SK-N-SH treated with all-trans-retinoic acid at 6 μM for 48 hours (cell line): ENCODE results near the gene NFIB.

Experiments used
- ATAC-seq: fragments of 200-7000 bp; cut with Tn5 transposase; 3 replicates; pipeline ENCODE4 v1.9.1; 2020; ENCODE audit warnings: mild to moderate bottlenecking, moderate library complexity
- ARNTL ChIP-seq: fragments of 450-650 bp; formaldehyde crosslinking; IDR thresholded peaks from 2 replicates; pipeline ENCODE4 v1.5.0; 2020; ENCODE audit warnings: low read depth, mild to moderate bottlenecking, moderate library complexity, borderline replicate concordance
- BACH2 ChIP-seq: fragments of 250-450 bp; sonication (Bioruptor Pico); IDR thresholded peaks from 2 replicates; pipeline ENCODE4 v1.9.0; 2021; ENCODE audit warnings: mild to moderate bottlenecking, borderline replicate concordance
- CSDC2 ChIP-seq: fragments of 250-450 bp; sonication (Bioruptor Pico); IDR thresholded peaks from 2 replicates; pipeline ENCODE4 v1.5.0; 2020; ENCODE audit warnings: mild to moderate bottlenecking, moderate library complexity
- ESRRG ChIP-seq: fragments of 250-450 bp; sonication (Bioruptor Pico); IDR thresholded peaks from 2 replicates; pipeline ENCODE4 v1.6.1; 2021; ENCODE audit warnings: mild to moderate bottlenecking
- GLIS3 ChIP-seq: fragments of 250-450 bp; sonication (Bioruptor Pico); IDR thresholded peaks from 2 replicates; pipeline ENCODE4 v1.5.0; 2020; ENCODE audit warnings: mild to moderate bottlenecking, moderate library complexity
- ISL1 ChIP-seq: fragments of 250-450 bp; sonication (Bioruptor Pico); IDR thresholded peaks from 2 replicates; pipeline ENCODE4 v2.1.2; 2022; ENCODE audit warnings: mild to moderate bottlenecking, moderate library complexity
- OSR1 ChIP-seq: fragments of 250-450 bp; sonication (Bioruptor Pico); IDR thresholded peaks from 2 replicates; pipeline ENCODE4 v1.8.0; 2022; ENCODE audit warnings: moderate library complexity, mild to moderate bottlenecking, inconsistent platforms
- PPARA ChIP-seq: fragments of 250-450 bp; sonication (Bioruptor Pico); IDR thresholded peaks from 2 replicates; pipeline ENCODE4 v1.5.0; 2020; ENCODE audit warnings: mild to moderate bottlenecking, borderline replicate concordance
- RARB ChIP-seq: fragments of 250-450 bp; sonication (Bioruptor Pico); IDR thresholded peaks from 2 replicates; pipeline ENCODE4 v1.8.0; 2021; ENCODE audit warnings: mild to moderate bottlenecking, moderate library complexity
- SNAI2 ChIP-seq: fragments of 250-450 bp; sonication (Bioruptor Pico); IDR thresholded peaks from 2 replicates; pipeline ENCODE4 v1.5.0; 2020; ENCODE audit warnings: mild to moderate bottlenecking, moderate library complexity
- TCF4 ChIP-seq: fragments of 250-450 bp; sonication (Bioruptor Pico); IDR thresholded peaks from 2 replicates; pipeline ENCODE4 v1.8.0; 2021; ENCODE audit warnings: mild to moderate bottlenecking, moderate library complexity, borderline replicate concordance
- TOX ChIP-seq: fragments of 250-450 bp; sonication (Bioruptor Pico); IDR thresholded peaks from 2 replicates; pipeline ENCODE4 v1.8.0; 2021; ENCODE audit warnings: mild to moderate bottlenecking, moderate library complexity, borderline replicate concordance
- ZC3H10 ChIP-seq: fragments of 250-450 bp; sonication (Bioruptor Pico); IDR thresholded peaks from 2 replicates; pipeline ENCODE4 v1.5.1; 2021; ENCODE audit warnings: mild to moderate bottlenecking, moderate library complexity
- ZFP3 ChIP-seq: fragments of 250-450 bp; sonication (Bioruptor Pico); IDR thresholded peaks from 2 replicates; pipeline ENCODE4 v1.5.0; 2020; ENCODE audit warnings: mild to moderate bottlenecking, moderate library complexity
- ZFP30 ChIP-seq: fragments of 450-650 bp; formaldehyde crosslinking; IDR thresholded peaks from 2 replicates; pipeline ENCODE4 v1.5.0; 2022; ENCODE audit warnings: mild to moderate bottlenecking, moderate library complexity
- ZNF70 ChIP-seq: fragments of 450-650 bp; formaldehyde crosslinking; IDR thresholded peaks from 2 replicates; pipeline ENCODE4 v1.5.0; 2020; ENCODE audit warnings: mild to moderate bottlenecking, moderate library complexity
- ZNF8 ChIP-seq: fragments of 450-650 bp; formaldehyde crosslinking; IDR thresholded peaks from 2 replicates; pipeline ENCODE4 v1.5.0; 2020; ENCODE audit warnings: mild to moderate bottlenecking, moderate library complexity
- TF ChIP-seq, protein P1 (sequence below): fragments of 250-450 bp; sonication (Bioruptor Pico); IDR thresholded peaks from 2 replicates; pipeline ENCODE4 v1.8.0; 2021; ENCODE audit warnings: low read depth, mild to moderate bottlenecking, moderate library complexity, borderline replicate concordance
- TF ChIP-seq, protein P2 (sequence below): fragments of 250-450 bp; sonication (Bioruptor Pico); IDR thresholded peaks from 2 replicates; pipeline ENCODE4 v1.5.1; 2020; ENCODE audit warnings: low read depth, mild to moderate bottlenecking, moderate library complexity
- TF ChIP-seq, protein P3 (sequence below): fragments of 250-450 bp; sonication (Bioruptor Pico); IDR thresholded peaks from 2 replicates; pipeline ENCODE4 v1.5.1; 2021; ENCODE audit warnings: mild to moderate bottlenecking, moderate library complexity
- TF ChIP-seq, protein P4 (sequence below): fragments of 250-450 bp; sonication (Bioruptor Pico); IDR thresholded peaks from 2 replicates; pipeline ENCODE4 v1.8.0; 2020; ENCODE audit warnings: mild to moderate bottlenecking, moderate library complexity, borderline replicate concordance

The NFIB gene

DNA sequence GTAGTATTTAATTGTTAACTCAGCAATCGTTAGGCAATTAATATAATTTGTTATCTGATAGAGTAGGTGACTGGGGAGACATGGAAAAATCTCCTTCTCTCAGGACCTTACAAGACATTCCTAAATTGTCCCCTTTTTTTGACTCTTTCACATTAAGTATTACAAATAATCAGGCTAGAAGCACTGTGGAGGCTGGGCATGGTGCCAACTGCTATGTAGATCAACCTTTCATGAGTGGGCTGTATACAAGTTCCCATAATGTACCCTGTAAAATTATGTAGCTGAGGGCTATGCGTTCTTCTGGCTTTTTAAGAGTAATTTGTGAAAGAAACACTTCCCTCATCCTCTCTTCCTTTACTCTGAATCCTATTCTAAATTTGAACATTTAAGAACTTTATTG is 140.2 kb downstream of the NFIB start:
- no peak for TF ChIP-seq GLIS3 (CRISPR knock-in tag)
- TF ChIP-seq, protein P1, sequence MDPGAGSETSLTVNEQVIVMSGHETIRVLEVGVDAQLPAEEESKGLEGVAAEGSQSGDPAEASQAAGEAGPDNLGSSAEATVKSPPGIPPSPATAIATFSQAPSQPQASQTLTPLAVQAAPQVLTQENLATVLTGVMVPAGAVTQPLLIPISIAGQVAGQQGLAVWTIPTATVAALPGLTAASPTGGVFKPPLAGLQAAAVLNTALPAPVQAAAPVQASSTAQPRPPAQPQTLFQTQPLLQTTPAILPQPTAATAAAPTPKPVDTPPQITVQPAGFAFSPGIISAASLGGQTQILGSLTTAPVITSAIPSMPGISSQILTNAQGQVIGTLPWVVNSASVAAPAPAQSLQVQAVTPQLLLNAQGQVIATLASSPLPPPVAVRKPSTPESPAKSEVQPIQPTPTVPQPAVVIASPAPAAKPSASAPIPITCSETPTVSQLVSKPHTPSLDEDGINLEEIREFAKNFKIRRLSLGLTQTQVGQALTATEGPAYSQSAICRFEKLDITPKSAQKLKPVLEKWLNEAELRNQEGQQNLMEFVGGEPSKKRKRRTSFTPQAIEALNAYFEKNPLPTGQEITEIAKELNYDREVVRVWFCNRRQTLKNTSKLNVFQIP = no peak
- no peak for TF ChIP-seq ZFP3 (CRISPR knock-in tag)
- TF ChIP-seq TOX (CRISPR knock-in tag) = no peak
- TF ChIP-seq CSDC2 (CRISPR knock-in tag) = no peak
- TF ChIP-seq OSR1 (CRISPR knock-in tag) = no peak
- TF ChIP-seq ZC3H10 = no peak
- TF ChIP-seq ESRRG = no peak
- TF ChIP-seq, protein P2, sequence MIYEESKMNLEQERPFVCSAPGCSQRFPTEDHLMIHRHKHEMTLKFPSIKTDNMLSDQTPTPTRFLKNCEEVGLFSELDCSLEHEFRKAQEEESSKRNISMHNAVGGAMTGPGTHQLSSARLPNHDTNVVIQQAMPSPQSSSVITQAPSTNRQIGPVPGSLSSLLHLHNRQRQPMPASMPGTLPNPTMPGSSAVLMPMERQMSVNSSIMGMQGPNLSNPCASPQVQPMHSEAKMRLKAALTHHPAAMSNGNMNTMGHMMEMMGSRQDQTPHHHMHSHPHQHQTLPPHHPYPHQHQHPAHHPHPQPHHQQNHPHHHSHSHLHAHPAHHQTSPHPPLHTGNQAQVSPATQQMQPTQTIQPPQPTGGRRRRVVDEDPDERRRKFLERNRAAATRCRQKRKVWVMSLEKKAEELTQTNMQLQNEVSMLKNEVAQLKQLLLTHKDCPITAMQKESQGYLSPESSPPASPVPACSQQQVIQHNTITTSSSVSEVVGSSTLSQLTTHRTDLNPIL (CRISPR knock-in tag) = no peak
- no peak for TF ChIP-seq ZNF70 (CRISPR knock-in tag)
- TF ChIP-seq, protein P3, sequence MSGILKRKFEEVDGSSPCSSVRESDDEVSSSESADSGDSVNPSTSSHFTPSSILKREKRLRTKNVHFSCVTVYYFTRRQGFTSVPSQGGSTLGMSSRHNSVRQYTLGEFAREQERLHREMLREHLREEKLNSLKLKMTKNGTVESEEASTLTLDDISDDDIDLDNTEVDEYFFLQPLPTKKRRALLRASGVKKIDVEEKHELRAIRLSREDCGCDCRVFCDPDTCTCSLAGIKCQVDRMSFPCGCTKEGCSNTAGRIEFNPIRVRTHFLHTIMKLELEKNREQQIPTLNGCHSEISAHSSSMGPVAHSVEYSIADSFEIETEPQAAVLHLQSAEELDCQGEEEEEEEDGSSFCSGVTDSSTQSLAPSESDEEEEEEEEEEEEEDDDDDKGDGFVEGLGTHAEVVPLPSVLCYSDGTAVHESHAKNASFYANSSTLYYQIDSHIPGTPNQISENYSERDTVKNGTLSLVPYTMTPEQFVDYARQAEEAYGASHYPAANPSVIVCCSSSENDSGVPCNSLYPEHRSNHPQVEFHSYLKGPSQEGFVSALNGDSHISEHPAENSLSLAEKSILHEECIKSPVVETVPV (CRISPR knock-in tag) = no peak
- no peak for TF ChIP-seq BACH2 (CRISPR knock-in tag)
- no peak for TF ChIP-seq TCF4 (CRISPR knock-in tag)
- no peak for TF ChIP-seq SNAI2 (CRISPR knock-in tag)
- TF ChIP-seq, protein P4, sequence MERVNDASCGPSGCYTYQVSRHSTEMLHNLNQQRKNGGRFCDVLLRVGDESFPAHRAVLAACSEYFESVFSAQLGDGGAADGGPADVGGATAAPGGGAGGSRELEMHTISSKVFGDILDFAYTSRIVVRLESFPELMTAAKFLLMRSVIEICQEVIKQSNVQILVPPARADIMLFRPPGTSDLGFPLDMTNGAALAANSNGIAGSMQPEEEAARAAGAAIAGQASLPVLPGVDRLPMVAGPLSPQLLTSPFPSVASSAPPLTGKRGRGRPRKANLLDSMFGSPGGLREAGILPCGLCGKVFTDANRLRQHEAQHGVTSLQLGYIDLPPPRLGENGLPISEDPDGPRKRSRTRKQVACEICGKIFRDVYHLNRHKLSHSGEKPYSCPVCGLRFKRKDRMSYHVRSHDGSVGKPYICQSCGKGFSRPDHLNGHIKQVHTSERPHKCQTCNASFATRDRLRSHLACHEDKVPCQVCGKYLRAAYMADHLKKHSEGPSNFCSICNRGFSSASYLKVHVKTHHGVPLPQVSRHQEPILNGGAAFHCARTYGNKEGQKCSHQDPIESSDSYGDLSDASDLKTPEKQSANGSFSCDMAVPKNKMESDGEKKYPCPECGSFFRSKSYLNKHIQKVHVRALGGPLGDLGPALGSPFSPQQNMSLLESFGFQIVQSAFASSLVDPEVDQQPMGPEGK (CRISPR knock-in tag) = no peak
- no peak for TF ChIP-seq ZNF8 (CRISPR knock-in tag)
- no peak for TF ChIP-seq ARNTL (CRISPR knock-in tag)
- no peak for TF ChIP-seq ZFP30 (CRISPR knock-in tag)
- no peak for TF ChIP-seq ISL1 (CRISPR knock-in tag)
- TF ChIP-seq RARB (CRISPR knock-in tag) = no peak
- no peak for ATAC-seq

DNA sequence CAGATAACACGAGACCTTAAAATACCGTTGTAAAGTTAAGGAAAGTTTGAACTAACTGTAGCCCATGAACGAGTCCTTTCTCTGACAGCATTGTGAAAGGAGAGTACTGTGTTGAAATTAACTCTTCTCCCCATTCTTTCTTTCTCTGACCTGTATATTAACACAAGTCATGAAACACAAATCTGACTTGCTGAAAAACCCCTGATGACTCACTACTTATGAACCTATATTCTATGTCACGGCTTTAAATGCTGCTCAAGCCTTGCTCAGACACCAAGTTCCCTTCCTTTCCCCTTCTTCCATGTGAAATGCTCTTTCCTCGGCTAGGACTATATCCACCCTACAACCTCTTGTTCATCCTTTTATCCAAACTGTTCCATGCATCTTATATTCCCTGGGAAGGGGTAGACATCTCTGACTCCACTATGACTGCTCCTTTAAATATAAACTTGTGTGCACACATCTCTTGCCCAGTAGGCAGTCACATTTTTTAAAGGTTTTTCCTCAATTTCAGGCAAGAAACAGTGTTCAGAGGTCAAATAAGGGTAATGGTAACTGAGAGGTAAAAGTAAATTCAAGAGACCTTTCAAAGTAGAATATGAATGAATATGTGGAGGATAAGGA is 142.9 kb downstream of the NFIB start:
- TF ChIP-seq ZFP30 (CRISPR knock-in tag) (no peak), BACH2 (CRISPR knock-in tag) (no peak), CSDC2 (CRISPR knock-in tag) (no peak), OSR1 (CRISPR knock-in tag) (no peak)
- TF ChIP-seq, protein P4 (CRISPR knock-in tag) = no peak
- peak; percentile 88 for ATAC-seq

DNA sequence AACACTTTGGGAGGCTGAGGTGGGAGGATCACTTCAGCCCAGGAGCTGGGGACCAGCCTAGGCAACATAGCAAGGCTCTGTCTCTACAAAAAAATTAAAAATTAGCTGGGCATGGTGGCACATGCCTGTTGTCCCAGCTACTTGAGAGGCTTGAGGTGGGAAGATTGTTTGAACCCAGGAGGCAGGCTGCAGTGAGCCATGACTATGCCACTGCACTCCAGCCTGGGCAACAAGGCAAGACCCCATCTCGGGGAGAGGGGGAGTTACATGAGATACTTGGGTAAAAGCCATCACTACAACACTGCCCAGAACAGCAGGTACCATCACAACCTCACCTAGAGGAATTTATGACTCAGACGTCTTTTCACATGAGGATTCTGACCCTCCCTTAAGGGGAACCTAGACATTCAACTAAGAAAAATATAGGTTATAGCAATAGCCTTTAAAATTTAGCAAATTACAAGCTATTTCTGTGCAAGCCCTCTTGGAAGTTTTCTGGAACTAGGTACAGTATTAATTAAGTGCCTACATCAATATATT is 143.5 kb downstream of the NFIB start:
- TF ChIP-seq RARB (CRISPR knock-in tag) (no peak), TCF4 (CRISPR knock-in tag) (no peak), GLIS3 (CRISPR knock-in tag) (no peak), ZNF70 (CRISPR knock-in tag) (no peak), PPARA (CRISPR knock-in tag) (no peak), CSDC2 (CRISPR knock-in tag) (no peak), TOX (CRISPR knock-in tag) (no peak), ZFP3 (CRISPR knock-in tag) (no peak)
- TF ChIP-seq, protein P2 (CRISPR knock-in tag) = no peak
- TF ChIP-seq, protein P4 (CRISPR knock-in tag) = no peak
- ATAC-seq = no peak
